ENCODE data around the gene LEP.

GRCh38 chr7:128194533-128195282 lies 46.4 kb upstream of the LEP start:
- TF ChIP-seq CEBPB (IDR thresholded peaks at IDR 0.05): no peak
- TF ChIP-seq CTCF (IDR thresholded peaks at IDR 0.05): no peak
- TF ChIP-seq RFX5 (IDR thresholded peaks at IDR 0.05): no peak
- TF ChIP-seq EHMT2 (IDR thresholded peaks at IDR 0.05; ENCODE audit: low read depth): no peak
- no peak for TF ChIP-seq SMC3 (IDR thresholded peaks at IDR 0.05)

Measured in A549 (cell line).